Measurements from ENCODE around the gene CIPC. TPM values are rescaled to one million over a fixed set of nuclear protein-coding genes. Genes with fewer than 3 reads are reported as not detected.

The CIPC gene
- total RNA-seq, 1 donor from 2014 or later, result 7.2 TPM

DNA sequence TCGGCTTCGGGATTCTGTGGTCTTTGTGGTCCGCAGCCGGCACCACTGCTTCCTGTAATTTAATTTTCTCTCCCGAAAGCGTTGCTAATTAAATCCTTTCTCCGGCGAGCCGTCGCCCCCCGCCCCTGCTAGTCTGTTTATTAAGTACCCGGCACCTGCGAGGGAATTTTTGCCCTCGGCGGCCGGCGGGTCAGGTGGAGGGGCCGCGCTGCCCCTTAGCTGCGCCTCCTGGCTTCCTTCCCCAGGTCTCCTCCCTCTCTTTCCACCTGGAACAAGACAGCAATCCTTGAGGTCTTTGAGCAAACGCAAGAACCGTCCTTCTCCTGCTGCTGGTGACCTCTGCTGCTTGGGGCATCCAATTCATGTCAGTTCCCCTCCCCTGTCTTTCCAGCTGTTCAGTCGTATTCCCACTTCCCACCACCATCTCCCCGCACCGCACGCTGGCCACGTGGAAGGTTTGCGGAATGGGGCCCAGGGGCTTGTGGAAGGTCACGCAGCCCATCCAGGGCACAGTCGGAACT is 27.3 kb downstream of the CIPC start:
- DNase-seq (ENCODE audit: low read depth in 2 of 2), result no peak

GRCh38 chr14:77125823-77126325 is 27.8 kb downstream of the CIPC start:
- no peak for DNase-seq (ENCODE audit: low read depth in 2 of 2)

GRCh38 chr14:77126461-77126990 is 28.5 kb downstream of the CIPC start:
- no peak for DNase-seq (ENCODE audit: low read depth in 2 of 2)

GRCh38 chr14:77128414-77128891 is 30.4 kb downstream of the CIPC start:
- no peak for DNase-seq (ENCODE audit: low read depth in 2 of 2)

- DNase-seq (ENCODE audit: low read depth in 2 of 2), result no peak
Observed at GRCh38 chr14:77130386-77130785, 32.3 kb downstream of the CIPC start.

DNA sequence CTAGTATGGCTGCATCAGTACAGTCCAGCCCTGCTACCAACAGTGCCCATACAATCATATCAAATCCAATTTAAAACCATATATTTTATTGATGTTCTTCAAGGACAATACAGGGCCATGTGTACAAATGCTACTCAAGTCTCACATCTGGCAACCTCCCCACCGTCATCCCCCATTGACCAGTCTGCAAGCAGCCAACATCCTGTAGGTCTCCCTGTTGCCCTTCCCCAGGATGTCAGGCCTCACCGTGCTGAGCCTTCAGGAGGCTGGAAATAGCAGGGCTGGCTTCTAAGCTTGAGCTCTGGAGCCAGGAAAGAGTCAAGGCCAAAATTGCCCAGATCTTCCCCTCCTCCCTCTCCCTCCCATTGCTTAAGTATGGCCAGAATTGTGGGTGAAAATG is 33.1 kb downstream of the CIPC start:
- no peak for DNase-seq (ENCODE audit: low read depth in 2 of 2)

- no peak for DNase-seq (ENCODE audit: low read depth in 2 of 2)
Observed at GRCh38 chr14:77131871-77132486, 33.9 kb downstream of the CIPC start.

- peak; percentile 60 to 74 for DNase-seq (ENCODE audit: low read depth in 2 of 2)
Observed at GRCh38 chr14:77133720-77134338, 35.8 kb downstream of the CIPC start.

- DNase-seq (ENCODE audit: low read depth in 2 of 2), result no peak
Observed at GRCh38 chr14:77139022-77139421, 41.0 kb downstream of the CIPC start.

DNA sequence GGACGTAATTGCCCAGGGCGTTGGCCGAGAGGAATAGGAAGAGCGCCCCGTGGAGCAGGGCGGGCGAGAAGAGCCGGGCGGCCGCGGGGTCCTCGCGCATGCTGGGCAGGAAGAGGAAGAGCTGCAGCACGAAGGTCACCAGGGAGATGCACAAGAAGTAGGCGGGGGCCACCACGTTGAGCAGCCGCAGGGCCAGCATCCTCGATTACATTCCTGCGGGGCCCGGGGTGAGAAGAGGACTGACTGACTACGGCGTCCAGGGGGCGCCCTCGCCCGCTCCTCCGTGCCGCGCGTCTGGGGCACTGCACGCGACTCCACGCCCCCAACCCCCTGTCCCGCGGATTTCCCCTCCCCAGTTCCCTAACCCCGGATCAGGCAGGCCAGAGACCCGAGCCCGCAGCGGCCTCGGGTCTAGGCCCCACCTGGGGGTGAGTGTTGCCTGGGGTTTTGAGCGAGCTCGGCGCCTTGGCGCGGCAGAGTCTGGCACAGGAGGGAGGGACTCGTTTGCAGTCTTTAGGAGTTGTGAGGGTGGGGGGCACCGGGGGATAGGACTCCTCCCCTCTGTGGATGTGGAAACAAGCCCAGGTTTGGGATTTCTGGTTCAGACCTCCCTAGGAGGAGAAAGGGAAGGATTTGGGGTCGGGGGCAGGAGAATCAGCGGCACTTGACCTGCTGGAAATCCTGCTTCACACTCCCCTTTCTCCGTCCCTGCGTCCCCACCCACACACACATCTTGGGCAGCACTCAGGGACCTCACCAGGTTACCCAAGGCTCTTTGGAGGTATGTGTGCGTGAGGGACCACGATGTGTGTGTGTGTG is 41.7 kb downstream of the CIPC start:
- DNase-seq (ENCODE audit: low read depth in 2 of 2), result peak in 1 of 2 donors; percentile 49

DNA sequence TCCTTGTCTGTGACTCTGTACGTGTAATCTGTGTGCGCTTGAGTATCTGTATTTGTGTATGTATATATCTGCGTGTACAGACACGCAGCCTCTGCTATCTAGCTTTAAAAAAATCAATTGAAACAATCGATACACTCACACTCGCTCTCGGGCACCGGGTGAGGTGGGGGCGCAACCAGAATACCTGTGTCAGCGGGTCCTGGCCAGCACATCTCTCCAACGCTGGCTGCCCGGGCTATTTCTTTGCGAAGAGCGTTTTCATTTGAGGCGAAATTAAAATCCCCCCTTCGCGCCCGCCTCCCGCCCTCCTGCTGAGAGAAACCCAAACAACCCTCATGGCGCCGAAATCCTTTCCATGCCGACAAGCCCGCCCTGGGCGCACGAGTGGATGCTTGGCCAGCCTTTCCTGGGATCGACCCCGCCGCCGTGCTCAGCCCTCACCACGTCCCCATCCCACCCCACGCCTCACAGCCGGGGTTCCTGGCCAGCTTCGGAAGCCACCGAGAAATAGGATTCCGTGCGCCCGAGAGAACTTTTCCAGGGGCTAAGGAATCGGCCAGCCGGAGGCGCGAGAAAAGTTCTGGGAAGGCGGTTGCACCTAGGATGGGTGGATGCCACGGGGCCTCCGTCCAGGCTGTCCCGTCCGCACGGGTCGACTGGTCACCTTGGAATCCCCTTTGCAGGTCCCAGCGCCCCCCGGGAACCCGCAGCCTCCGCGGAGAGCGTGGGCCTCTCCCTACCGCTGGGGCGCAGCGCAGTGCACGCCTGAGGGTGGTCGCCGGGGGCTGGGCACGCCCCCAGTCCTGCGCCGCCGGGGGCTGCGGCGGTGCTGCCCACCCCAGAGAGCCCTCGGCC is 42.5 kb downstream of the CIPC start:
- DNase-seq (ENCODE audit: low read depth in 2 of 2), result no peak

- peak in 1 of 2 donors; percentile 58 for DNase-seq (ENCODE audit: low read depth in 2 of 2)
Observed at GRCh38 chr14:77141214-77142004, 43.4 kb downstream of the CIPC start, which contains the start of gene ZDHHC22. Gene ZDHHC22 (minus strand): TSS chr14:77141791. CDS start chr14:77139738, 2,053 bp downstream.

DNA sequence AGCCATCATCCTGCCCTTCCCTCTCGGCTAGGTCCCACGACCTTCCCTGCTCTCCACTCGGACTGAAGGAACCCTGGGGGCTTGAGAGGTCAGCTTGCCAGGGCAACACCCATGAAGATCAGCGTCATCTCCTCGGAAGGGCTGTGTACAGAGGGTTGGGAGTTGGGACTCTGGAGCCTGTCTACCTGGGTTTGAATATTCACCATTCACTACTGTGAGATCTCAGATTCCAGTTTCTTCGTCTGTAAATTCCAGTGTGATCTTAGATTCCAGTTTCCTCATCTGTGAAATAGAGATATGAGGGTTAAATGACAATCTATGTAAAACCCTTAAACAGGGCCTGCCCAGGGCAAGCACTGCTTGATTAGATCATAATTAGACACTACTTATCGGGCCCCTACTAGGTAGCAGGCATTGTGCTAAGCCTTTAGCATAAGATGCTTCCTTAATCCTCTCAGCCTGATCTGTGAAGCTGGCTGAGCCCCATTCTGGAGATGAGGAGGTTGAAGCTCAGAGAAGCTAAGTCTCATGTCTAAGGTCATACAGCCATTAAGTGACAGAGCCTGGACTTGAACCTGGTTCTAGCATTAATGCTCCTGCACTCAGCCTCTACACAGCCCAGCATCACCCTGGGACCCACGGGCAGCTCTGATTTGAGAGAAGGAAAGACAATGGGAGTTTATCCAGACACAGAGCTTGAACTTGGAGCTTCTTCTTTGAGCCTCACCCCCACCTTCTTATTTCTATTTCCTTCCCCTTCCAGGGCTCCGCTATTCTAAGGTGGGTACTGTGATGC is 44.1 kb downstream of the CIPC start:
- DNase-seq (ENCODE audit: low read depth in 2 of 2), result no peak

- no peak for DNase-seq (ENCODE audit: low read depth in 2 of 2)
Observed at GRCh38 chr14:77143071-77143470, 45.0 kb downstream of the CIPC start.

DNA sequence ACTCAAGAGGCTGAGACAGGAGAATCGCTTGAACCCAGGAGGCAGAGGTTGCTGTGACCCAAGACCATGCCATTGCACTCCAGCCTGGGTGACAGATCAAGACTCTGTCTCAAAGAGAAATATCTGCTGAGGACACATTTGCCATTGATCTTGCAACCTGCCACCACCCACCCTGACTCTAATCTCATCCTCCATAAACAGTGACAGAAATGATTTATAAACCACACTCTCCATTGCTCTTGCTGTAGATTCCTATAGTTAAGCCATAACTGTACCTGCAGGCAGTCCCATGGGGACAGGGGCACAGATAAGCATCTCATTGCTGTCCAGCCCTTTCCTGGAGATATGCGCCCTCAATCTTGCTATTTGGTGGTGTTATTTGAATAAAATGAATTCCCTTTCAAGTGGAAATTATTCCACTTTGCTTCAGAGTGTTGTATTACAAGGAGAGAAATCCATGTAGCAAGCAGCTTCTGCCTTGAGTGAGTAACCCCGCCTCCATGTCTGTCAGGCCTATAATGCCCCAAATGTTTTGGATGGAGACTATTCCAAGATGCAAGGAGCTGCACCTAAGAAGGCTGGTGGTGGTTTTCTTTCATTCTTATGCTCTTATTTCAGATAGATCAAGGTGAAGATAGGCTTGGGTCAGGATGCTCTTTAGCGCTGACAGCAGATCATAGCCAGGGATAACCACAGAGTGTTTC is 46.5 kb downstream of the CIPC start:
- no peak for DNase-seq (ENCODE audit: low read depth in 2 of 2)

- DNase-seq (ENCODE audit: low read depth in 2 of 2), result no peak
Observed at GRCh38 chr14:77145975-77146740, 48.1 kb downstream of the CIPC start.

GRCh38 chr14:77148510-77149231 is 50.6 kb downstream of the CIPC start:
- DNase-seq (ENCODE audit: low read depth in 2 of 2), result no peak

All from dermis microvascular lymphatic vessel endothelial cell (primary cell).